Measurements from ENCODE around the gene TSPAN10.
"Not testable (repeated sequence)": the region's sequence is repeated elsewhere in the genome, so short reads cannot be mapped to it uniquely, and the experiment has no call there.

TSPAN10 gene

GRCh38 chr17:81608082-81608481, 28.9 kb upstream of the TSPAN10 start:
- H3K4me1 ChIP-seq (ENCODE audit: control insufficient read depth, insufficient read depth, low read length, unreplicated experiment), result no peaks in the 10 kb centered on the region
- H2AFZ ChIP-seq (ENCODE audit: low read length, unreplicated experiment), result no peak overlapping the region
- H3K36me3 ChIP-seq (ENCODE audit: insufficient read depth, low read length), result peaks cover 10% of the 10 kb centered on the region
- H3K79me2 ChIP-seq (ENCODE audit: control insufficient read depth, insufficient read depth, low read length, unreplicated experiment), result peaks cover 29% of the 10 kb centered on the region
- H3K27me3 ChIP-seq (ENCODE audit: insufficient read depth, low read length), result no peaks in the 10 kb centered on the region
- H3K4me3 ChIP-seq (ENCODE audit: low read depth, low read length), result no peak overlapping the region
- no peak overlapping the region for H3K27ac ChIP-seq (ENCODE audit: low read depth, low read length)

- Histone ChIP-seq H3K27me3 (ENCODE audit: insufficient read depth, low read length) (no peaks in the 10 kb centered on the region), H3K36me3 (ENCODE audit: insufficient read depth, low read length) (peaks cover 14% of the 10 kb centered on the region), H3K27ac (ENCODE audit: low read depth, low read length) (no peak overlapping the region), H3K4me3 (ENCODE audit: low read depth, low read length) (no peak overlapping the region), H3K4me1 (ENCODE audit: control insufficient read depth, insufficient read depth, low read length, unreplicated experiment) (no peaks in the 10 kb centered on the region), H2AFZ (ENCODE audit: low read length, unreplicated experiment) (no peak overlapping the region), H3K79me2 (ENCODE audit: control insufficient read depth, insufficient read depth, low read length, unreplicated experiment) (peaks cover 33% of the 10 kb centered on the region)
Observed at GRCh38 chr17:81608605-81609004, 28.4 kb upstream of the TSPAN10 start.

GRCh38 chr17:81609541-81610311, 27.3 kb upstream of the TSPAN10 start:
- H3K4me3 ChIP-seq (ENCODE audit: low read depth, low read length), result no peak overlapping the region
- peaks cover 42% of the 10 kb centered on the region for H3K79me2 ChIP-seq (ENCODE audit: control insufficient read depth, insufficient read depth, low read length, unreplicated experiment)
- peaks cover 6% of the 10 kb centered on the region for H3K4me1 ChIP-seq (ENCODE audit: control insufficient read depth, insufficient read depth, low read length, unreplicated experiment)
- peaks cover 14% of the 10 kb centered on the region for H3K36me3 ChIP-seq (ENCODE audit: insufficient read depth, low read length)
- H3K27me3 ChIP-seq (ENCODE audit: insufficient read depth, low read length), result no peaks in the 10 kb centered on the region
- no peak overlapping the region for H3K27ac ChIP-seq (ENCODE audit: low read depth, low read length)
- H2AFZ ChIP-seq (ENCODE audit: low read length, unreplicated experiment), result no peak overlapping the region

GRCh38 chr17:81612172-81612970, 24.6 kb upstream of the TSPAN10 start:
- no peaks in the 10 kb centered on the region for H3K27me3 ChIP-seq (ENCODE audit: insufficient read depth, low read length)
- peaks cover 16% of the 10 kb centered on the region for H3K4me1 ChIP-seq (ENCODE audit: control insufficient read depth, insufficient read depth, low read length, unreplicated experiment)
- H3K4me3 ChIP-seq (ENCODE audit: low read depth, low read length), result no peak overlapping the region
- H3K79me2 ChIP-seq (ENCODE audit: control insufficient read depth, insufficient read depth, low read length, unreplicated experiment), result peaks cover 56% of the 10 kb centered on the region
- H2AFZ ChIP-seq (ENCODE audit: low read length, unreplicated experiment), result no peak overlapping the region
- H3K27ac ChIP-seq (ENCODE audit: low read depth, low read length), result no peak overlapping the region
- peaks cover 21% of the 10 kb centered on the region for H3K36me3 ChIP-seq (ENCODE audit: insufficient read depth, low read length)

- Histone ChIP-seq H3K4me1 (ENCODE audit: control insufficient read depth, insufficient read depth, low read length, unreplicated experiment) (peaks cover 16% of the 10 kb centered on the region), H3K4me3 (ENCODE audit: low read depth, low read length) (no peak overlapping the region), H3K79me2 (ENCODE audit: control insufficient read depth, insufficient read depth, low read length, unreplicated experiment) (peaks cover 44% of the 10 kb centered on the region), H3K27me3 (ENCODE audit: insufficient read depth, low read length) (no peaks in the 10 kb centered on the region), H2AFZ (ENCODE audit: low read length, unreplicated experiment) (no peak overlapping the region), H3K36me3 (ENCODE audit: insufficient read depth, low read length) (peaks cover 11% of the 10 kb centered on the region), H3K27ac (ENCODE audit: low read depth, low read length) (no peak overlapping the region)
Observed at GRCh38 chr17:81615401-81615930, 21.5 kb upstream of the TSPAN10 start.

- Histone ChIP-seq H3K4me3 (ENCODE audit: low read depth, low read length) (no peak overlapping the region), H3K36me3 (ENCODE audit: insufficient read depth, low read length) (peaks cover 19% of the 10 kb centered on the region), H3K27me3 (ENCODE audit: insufficient read depth, low read length) (no peaks in the 10 kb centered on the region), H3K27ac (ENCODE audit: low read depth, low read length) (no peak overlapping the region), H3K79me2 (ENCODE audit: control insufficient read depth, insufficient read depth, low read length, unreplicated experiment) (peaks cover 57% of the 10 kb centered on the region), H3K4me1 (ENCODE audit: control insufficient read depth, insufficient read depth, low read length, unreplicated experiment) (peaks cover 16% of the 10 kb centered on the region), H2AFZ (ENCODE audit: low read length, unreplicated experiment) (no peak overlapping the region)
Observed at GRCh38 chr17:81616877-81617276, 20.1 kb upstream of the TSPAN10 start.

- H3K36me3 ChIP-seq (ENCODE audit: insufficient read depth, low read length), result peaks cover 21% of the 10 kb centered on the region
- H3K27me3 ChIP-seq (ENCODE audit: insufficient read depth, low read length); H3K27ac ChIP-seq (ENCODE audit: low read depth, low read length); H3K4me3 ChIP-seq (ENCODE audit: low read depth, low read length); H2AFZ ChIP-seq (ENCODE audit: low read length, unreplicated experiment): not testable (repeated sequence)
- H3K4me1 ChIP-seq (ENCODE audit: control insufficient read depth, insufficient read depth, low read length, unreplicated experiment), result peaks cover 16% of the 10 kb centered on the region
- H3K79me2 ChIP-seq (ENCODE audit: control insufficient read depth, insufficient read depth, low read length, unreplicated experiment), result peaks cover 45% of the 10 kb centered on the region
Observed at GRCh38 chr17:81618307-81618706, 18.7 kb upstream of the TSPAN10 start.

- H3K27ac ChIP-seq (ENCODE audit: low read depth, low read length), result no peak overlapping the region
Observed at GRCh38 chr17:81621494-81622130, 15.4 kb upstream of the TSPAN10 start.

GRCh38 chr17:81630274-81630673, 6.7 kb upstream of the TSPAN10 start:
- Histone ChIP-seq H2AFZ (ENCODE audit: low read length, unreplicated experiment) (no peak overlapping the region), H3K27ac (ENCODE audit: low read depth, low read length) (no peak overlapping the region), H3K79me2 (ENCODE audit: control insufficient read depth, insufficient read depth, low read length, unreplicated experiment) (peaks cover 63% of the 10 kb centered on the region), H3K4me3 (ENCODE audit: low read depth, low read length) (no peak overlapping the region), H3K4me1 (ENCODE audit: control insufficient read depth, insufficient read depth, low read length, unreplicated experiment) (peaks cover under 1% of the 10 kb centered on the region), H3K36me3 (ENCODE audit: insufficient read depth, low read length) (peaks cover 23% of the 10 kb centered on the region), H3K27me3 (ENCODE audit: insufficient read depth, low read length) (no peaks in the 10 kb centered on the region)

More at GRCh38 chr17:81621494-81622130, 15.4 kb upstream of the TSPAN10 start:
- Histone ChIP-seq H3K4me3 (ENCODE audit: low read depth, low read length) (no peak overlapping the region), H3K36me3 (ENCODE audit: insufficient read depth, low read length) (peaks cover 38% of the 10 kb centered on the region), H3K79me2 (ENCODE audit: control insufficient read depth, insufficient read depth, low read length, unreplicated experiment) (peaks cover 39% of the 10 kb centered on the region), H3K4me1 (ENCODE audit: control insufficient read depth, insufficient read depth, low read length, unreplicated experiment) (no peaks in the 10 kb centered on the region), H2AFZ (ENCODE audit: low read length, unreplicated experiment) (no peak overlapping the region), H3K27me3 (ENCODE audit: insufficient read depth, low read length) (no peaks in the 10 kb centered on the region)

- H2AFZ ChIP-seq (ENCODE audit: low read length, unreplicated experiment), result no peak overlapping the region
- H3K36me3 ChIP-seq (ENCODE audit: insufficient read depth, low read length), result peaks cover 15% of the 10 kb centered on the region; the same call in 1 of the 2 replicates
- H3K79me2 ChIP-seq (ENCODE audit: control insufficient read depth, insufficient read depth, low read length, unreplicated experiment), result peaks cover 67% of the 10 kb centered on the region
- no peak overlapping the region for H3K27ac ChIP-seq (ENCODE audit: low read depth, low read length)
- peaks cover 6% of the 10 kb centered on the region for H3K4me1 ChIP-seq (ENCODE audit: control insufficient read depth, insufficient read depth, low read length, unreplicated experiment)
- H3K4me3 ChIP-seq (ENCODE audit: low read depth, low read length), result no peak overlapping the region
- H3K27me3 ChIP-seq (ENCODE audit: insufficient read depth, low read length), result no peaks in the 10 kb centered on the region
Observed at GRCh38 chr17:81631482-81631881, 5.5 kb upstream of the TSPAN10 start.
